Measurements from ENCODE around the gene EBI3.
"Not testable (repeated sequence)": the region's sequence is repeated elsewhere in the genome, so short reads cannot be mapped to it uniquely, and the experiment has no call there.

EBI3 gene

GRCh38 chr19:4237510-4237909 lies 8.2 kb downstream of the EBI3 start:
- not testable (repeated sequence) for DNase-seq

- DNase-seq = no peak
Observed at GRCh38 chr19:4238831-4239230, 9.5 kb downstream of the EBI3 start.

- DNase-seq = no peak
Observed at GRCh38 chr19:4241824-4242430, 12.6 kb downstream of the EBI3 start.

- DNase-seq = not testable (repeated sequence)
Observed at GRCh38 chr19:4245938-4246337, 16.6 kb downstream of the EBI3 start.

- peak; percentile 97 for DNase-seq
Observed at GRCh38 chr19:4246767-4247593, 17.7 kb downstream of the EBI3 start, which contains the start of gene YJU2. Gene YJU2, plus strand, starts transcription at chr19:4247080. Its CDS starts 67 bp downstream, at chr19:4247147.

GRCh38 chr19:4256563-4256962 lies 27.2 kb downstream of the EBI3 start:
- DNase-seq = no peak

- no peak for DNase-seq
Observed at GRCh38 chr19:4257025-4257424, 27.7 kb downstream of the EBI3 start.

GRCh38 chr19:4258181-4258580 lies 28.9 kb downstream of the EBI3 start:
- DNase-seq = no peak

GRCh38 chr19:4260613-4261191 lies 31.4 kb downstream of the EBI3 start:
- DNase-seq = no peak

- no peak for DNase-seq
Observed at GRCh38 chr19:4264812-4265211, 35.5 kb downstream of the EBI3 start.

- no peak for DNase-seq
Observed at GRCh38 chr19:4266253-4267000, 37.1 kb downstream of the EBI3 start.

- DNase-seq = peak; percentile 38
Observed at GRCh38 chr19:4267101-4267900, 38.0 kb downstream of the EBI3 start.

GRCh38 chr19:4267901-4268815 lies 38.8 kb downstream of the EBI3 start:
- no peak for DNase-seq

GRCh38 chr19:4268816-4269430 lies 39.6 kb downstream of the EBI3 start:
- no peak for DNase-seq

- DNase-seq = no peak
Observed at GRCh38 chr19:4272894-4273293, 43.6 kb downstream of the EBI3 start.

GRCh38 chr19:4274321-4274686 lies 45.0 kb downstream of the EBI3 start:
- not testable (repeated sequence) for DNase-seq

GRCh38 chr19:4277191-4277696 lies 47.9 kb downstream of the EBI3 start:
- DNase-seq = no peak

- DNase-seq = no peak
Observed at GRCh38 chr19:4278010-4278409, 48.7 kb downstream of the EBI3 start.

- DNase-seq = peak; percentile 67
Observed at GRCh38 chr19:4278419-4279266, 49.3 kb downstream of the EBI3 start, which contains the start of gene SHD. Gene SHD, plus strand, starts transcription at chr19:4279266. Its CDS starts 798 bp downstream, at chr19:4280064.

- no peak for DNase-seq
Observed at GRCh38 chr19:4279267-4279529, 49.9 kb downstream of the EBI3 start.
